Panc1 (cell line): ENCODE measurements around the gene DSCAM. TPM values are rescaled to one million over a fixed set of nuclear protein-coding genes. Genes with fewer than 3 reads are reported as not detected.

Experiments used
- ATAC-seq: fragments of 200-7000 bp; cut with Tn5 transposase; 2 replicates; pipeline ENCODE4 v1.9.1; 2020; ENCODE audit warnings: mild to moderate bottlenecking, moderate library complexity
- BruUV-seq: library from RNA; stranded (reverse); fragments of 400-500 nt; replicated peaks from 2 replicates; lab custom pipeline; 2021; lab: Mats Ljungman, UMichigan
- CTCF ChIA-PET: fragments of 300-600 bp; sonication (Branson Sonifier 250); formaldehyde crosslinking; loops from one replicate; lab custom pipeline; 2022; ENCODE audit warnings: antibody characterized with exemption; lab: Charles Lee
- POLR2A ChIA-PET: fragments of 300-600 bp; sonication (Branson Sonifier 250); formaldehyde crosslinking; loops from one replicate; lab custom pipeline; 2022; ENCODE audit warnings: antibody characterized with exemption; lab: Charles Lee
- DNase-seq: peaks from one replicate; pipeline ENCODE4 v3.0.0-alpha.2; 2010; ENCODE audit warnings: low read depth, low spot score
- H3K27ac ChIP-seq: 2 replicates; pipeline ENCODE4 v1.5.1; 2011; ENCODE audit warnings: mild to moderate bottlenecking, low read length, inconsistent platforms
- H3K27me3 ChIP-seq: fragments of 200-500 bp; sonication (Bioruptor generic); 2 replicates; pipeline ENCODE4 v1.6.0; 2014; ENCODE audit warnings: low read length, inconsistent platforms; ENCODE audit not compliant: control insufficient read depth, insufficient read depth
- H3K36me3 ChIP-seq: fragments of 200-500 bp; sonication (Bioruptor generic); 2 replicates; pipeline ENCODE4 v1.5.1; 2014; ENCODE audit warnings: inconsistent platforms, mild to moderate bottlenecking, low read length, moderate library complexity; ENCODE audit not compliant: control insufficient read depth, insufficient read depth
- H3K4me1 ChIP-seq: 2 replicates; pipeline ENCODE4 v1.5.1; 2011; ENCODE audit warnings: inconsistent platforms, mild to moderate bottlenecking, low read length, moderate library complexity; ENCODE audit not compliant: control insufficient read depth, insufficient read depth
- H3K4me3 ChIP-seq, 2 experiments: 2 replicates each; pipeline ENCODE4 v1.5.1; 2011 to 2012; ENCODE audit warnings: low read depth in 2 of 2, low read length in 2 of 2, mild to moderate bottlenecking in 2 of 2, inconsistent platforms in 1 of 2, moderate library complexity in 1 of 2
- H3K9me3 ChIP-seq: fragments of 200-500 bp; sonication (Bioruptor generic); 2 replicates; pipeline ENCODE4 v1.5.1; 2014; ENCODE audit warnings: low read depth, mild to moderate bottlenecking, inconsistent platforms, low read length, moderate library complexity; ENCODE audit not compliant: control insufficient read depth, insufficient read depth
- CTCF ChIP-seq: fragments of 450-650 bp; IDR thresholded peaks from 2 replicates; pipeline ENCODE4 v1.5.1; 2017; ENCODE audit warnings: mild to moderate bottlenecking
- POLR2AphosphoS5 ChIP-seq: IDR thresholded peaks from 2 replicates; pipeline ENCODE4 v1.6.1; 2012; ENCODE audit warnings: mild to moderate bottlenecking, low read depth, low read length, moderate library complexity
- SIN3A ChIP-seq: IDR thresholded peaks from 2 replicates; pipeline ENCODE4 v1.6.1; 2012; ENCODE audit warnings: low read depth, mild to moderate bottlenecking, low read length, moderate library complexity, borderline replicate concordance; ENCODE audit not compliant: insufficient read depth
- TCF7L2 ChIP-seq: IDR thresholded peaks from 2 replicates; pipeline ENCODE4 v1.6.1; 2011; ENCODE audit warnings: mild to moderate bottlenecking, low read depth, low read length, inconsistent platforms
- in situ Hi-C: cut with HindIII; loops from 2 replicates; pipeline ENCODE4 v1.10.0; 2016; ENCODE audit warnings: low sequenced_read_pairs, low pct_unique_long_range_greater_than_20kb
- intact Hi-C: fragments of 100-400 bp; cut with micrococcal nuclease; formaldehyde crosslinking; loops from one replicate; pipeline ENCODE4 v1.10.0; 2022; ENCODE audit not compliant: unreplicated experiment
- total RNA-seq: library from RNA; stranded (reverse); gene quantifications from one replicate; pipeline ENCODE4 v1.2.1, GENCODE V29; 2021; ENCODE audit not compliant: unreplicated experiment
- TF ChIP-seq, protein P1 (sequence below), 2 experiments: IDR thresholded peaks; 2 replicates each; pipeline ENCODE4 v1.6.1; 2011 to 2012; ENCODE audit warnings: low read depth in 2 of 2, control low read depth in 1 of 2, low read length in 1 of 2, mild to moderate bottlenecking in 1 of 2, moderate library complexity in 1 of 2; ENCODE audit not compliant: insufficient read depth in 1 of 2

Gene DSCAM
- total RNA-seq, 1 experiment from 2014 or later = not detected

DNA sequence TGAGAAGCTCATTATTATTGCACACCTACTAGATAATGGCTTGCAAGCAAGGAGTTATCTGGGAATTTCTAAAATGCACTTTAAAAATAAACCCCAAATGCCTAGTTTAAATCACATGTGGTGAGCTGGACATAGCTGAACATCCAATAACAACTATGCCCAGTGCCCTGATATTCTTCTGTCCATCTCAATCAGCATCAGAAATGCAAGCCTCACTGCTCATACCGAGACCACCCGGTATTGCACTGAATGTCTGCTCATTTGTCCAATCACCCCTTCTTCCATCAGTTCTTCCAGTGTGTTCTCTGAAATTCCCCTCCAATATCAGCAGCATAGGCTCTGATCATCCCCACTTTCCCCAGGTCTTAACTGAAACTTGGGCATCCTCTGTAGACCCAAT, 383.8 kb downstream of the DSCAM start:
- Histone ChIP-seq H3K36me3 (no peaks in the 10 kb centered on the region), H3K27me3 (no peaks in the 10 kb centered on the region), H3K4me3 (no peak overlapping the region), H3K4me1 (no peaks in the 10 kb centered on the region), H3K27ac (no peak overlapping the region), H3K9me3 (no peaks in the 10 kb centered on the region)
- ChIA-PET POLR2A (no interaction called here), CTCF (no interaction called here)
- DNase-seq (no peak), ATAC-seq (no peak)
- TF ChIP-seq CTCF (no peak), POLR2AphosphoS5 (no peak), TCF7L2 (no peak), SIN3A (no peak)
- TF ChIP-seq, protein P1, sequence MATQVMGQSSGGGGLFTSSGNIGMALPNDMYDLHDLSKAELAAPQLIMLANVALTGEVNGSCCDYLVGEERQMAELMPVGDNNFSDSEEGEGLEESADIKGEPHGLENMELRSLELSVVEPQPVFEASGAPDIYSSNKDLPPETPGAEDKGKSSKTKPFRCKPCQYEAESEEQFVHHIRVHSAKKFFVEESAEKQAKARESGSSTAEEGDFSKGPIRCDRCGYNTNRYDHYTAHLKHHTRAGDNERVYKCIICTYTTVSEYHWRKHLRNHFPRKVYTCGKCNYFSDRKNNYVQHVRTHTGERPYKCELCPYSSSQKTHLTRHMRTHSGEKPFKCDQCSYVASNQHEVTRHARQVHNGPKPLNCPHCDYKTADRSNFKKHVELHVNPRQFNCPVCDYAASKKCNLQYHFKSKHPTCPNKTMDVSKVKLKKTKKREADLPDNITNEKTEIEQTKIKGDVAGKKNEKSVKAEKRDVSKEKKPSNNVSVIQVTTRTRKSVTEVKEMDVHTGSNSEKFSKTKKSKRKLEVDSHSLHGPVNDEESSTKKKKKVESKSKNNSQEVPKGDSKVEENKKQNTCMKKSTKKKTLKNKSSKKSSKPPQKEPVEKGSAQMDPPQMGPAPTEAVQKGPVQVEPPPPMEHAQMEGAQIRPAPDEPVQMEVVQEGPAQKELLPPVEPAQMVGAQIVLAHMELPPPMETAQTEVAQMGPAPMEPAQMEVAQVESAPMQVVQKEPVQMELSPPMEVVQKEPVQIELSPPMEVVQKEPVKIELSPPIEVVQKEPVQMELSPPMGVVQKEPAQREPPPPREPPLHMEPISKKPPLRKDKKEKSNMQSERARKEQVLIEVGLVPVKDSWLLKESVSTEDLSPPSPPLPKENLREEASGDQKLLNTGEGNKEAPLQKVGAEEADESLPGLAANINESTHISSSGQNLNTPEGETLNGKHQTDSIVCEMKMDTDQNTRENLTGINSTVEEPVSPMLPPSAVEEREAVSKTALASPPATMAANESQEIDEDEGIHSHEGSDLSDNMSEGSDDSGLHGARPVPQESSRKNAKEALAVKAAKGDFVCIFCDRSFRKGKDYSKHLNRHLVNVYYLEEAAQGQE (IDR thresholded peaks at IDR 0.05; ENCODE audit: insufficient read depth in 1 of 2, low read depth in 2 of 2, low read length in 1 of 2) = no peak
- intact Hi-C loops (no loop called here), in situ Hi-C loops (no loop called here)
- BruUV-seq = no TSS peak

- POLR2A ChIA-PET = no interaction called here
- TF ChIP-seq SIN3A (no peak), POLR2AphosphoS5 (no peak), TCF7L2 (no peak), CTCF (no peak)
- TF ChIP-seq, protein P1 (IDR thresholded peaks at IDR 0.05; ENCODE audit: insufficient read depth in 1 of 2, low read depth in 2 of 2, low read length in 1 of 2) = no peak
- H3K27ac ChIP-seq = no peak overlapping the region
- no peak overlapping the region for H3K4me3 ChIP-seq
- no peaks in the 10 kb centered on the region for H3K36me3 ChIP-seq
- intact Hi-C loops = no loop called here
- DNase-seq (no peak), ATAC-seq (no peak)
- H3K9me3 ChIP-seq = no peaks in the 10 kb centered on the region
- CTCF ChIA-PET = no interaction called here
- in situ Hi-C loops = no loop called here
- no TSS peak for BruUV-seq
- H3K4me1 ChIP-seq = no peaks in the 10 kb centered on the region
- H3K27me3 ChIP-seq = no peaks in the 10 kb centered on the region
Measured at GRCh38 chr21:40461008-40461407, 385.9 kb downstream of the DSCAM start.
